K562 (cell line): ENCODE measurements around the gene VPS13D. TPM values are rescaled to one million over a fixed set of nuclear protein-coding genes. Genes with fewer than 3 reads are reported as not detected.

Experiments used
- ARNT ChIP-seq, 2 experiments: fragments of 450-650 bp; IDR thresholded peaks; 2 replicates each; pipeline ENCODE4 v1.6.1; 2016; ENCODE audit warnings: mild to moderate bottlenecking in 1 of 2
- ATF7 ChIP-seq: fragments of 450-650 bp; IDR thresholded peaks from 2 replicates; pipeline ENCODE4 v1.7.1; 2014; ENCODE audit warnings: mild to moderate bottlenecking, moderate library complexity
- BDP1 ChIP-seq: IDR thresholded peaks from 3 replicates; pipeline ENCODE4 v1.6.1; 2011; ENCODE audit not compliant: insufficient read length, insufficient read depth
- CUX1 ChIP-seq: fragments of 200-800 bp; sonication (Bioruptor generic); IDR thresholded peaks from 2 replicates; pipeline ENCODE4 v1.6.1; 2016; ENCODE audit warnings: missing genetic modification characterization, missing compliant biosample characterization
- DPF2 ChIP-seq: fragments of 450-650 bp; IDR thresholded peaks from 2 replicates; pipeline ENCODE4 v1.6.1; 2016
- ETV6 ChIP-seq, 3 experiments: fragments of 150-350 bp in 1 of 3; sonication (generic) in 1 of 3; formaldehyde crosslinking in 1 of 3; IDR thresholded peaks; 2 replicates each; pipeline versions ENCODE4 v1.6.1 to v1.8.0; 2014 to 2022; ENCODE audit warnings: borderline replicate concordance in 2 of 3, low read depth in 2 of 3, antibody characterized with exemption in 1 of 3, low read length in 1 of 3, mild to moderate bottlenecking in 1 of 3, missing genetic modification reagents in 1 of 3
- HLTF ChIP-seq: fragments of 450-650 bp; IDR thresholded peaks from 2 replicates; pipeline ENCODE4 v1.6.1; 2016
- HNRNPUL1 ChIP-seq: fragments of 200-400 bp; formaldehyde crosslinking; IDR thresholded peaks from 2 replicates; pipeline ENCODE4 v1.6.1; 2017; ENCODE audit warnings: low read length
- KLF10 ChIP-seq: fragments of 250-450 bp; sonication (Bioruptor Pico); IDR thresholded peaks from 2 replicates; pipeline ENCODE4 v1.6.1; 2021; ENCODE audit warnings: matching md5 sums
- NBN ChIP-seq: fragments of 450-650 bp; IDR thresholded peaks from 2 replicates; pipeline ENCODE4 v1.6.1; 2016; ENCODE audit warnings: low read depth, mild to moderate bottlenecking
- NCOA2 ChIP-seq, 2 experiments: fragments of 450-650 bp; IDR thresholded peaks; 2 replicates each; pipeline ENCODE4 v1.6.1; 2018; ENCODE audit warnings: mild to moderate bottlenecking in 2 of 2, moderate library complexity in 1 of 2; ENCODE audit not compliant: partially characterized antibody in 2 of 2
- RCOR1 ChIP-seq, 2 experiments: IDR thresholded peaks; 2 replicates each; pipeline ENCODE4 v1.6.1; 2012; ENCODE audit warnings: low read depth in 2 of 2, low read length in 2 of 2, borderline replicate concordance in 1 of 2, improper control_type of control experiment in 1 of 2
- SIN3A ChIP-seq, 2 experiments: fragments of 150-350 bp in 1 of 2; IDR thresholded peaks; 2 replicates each; pipeline ENCODE4 v1.6.1; 2011 to 2016; ENCODE audit warnings: borderline replicate concordance in 2 of 2, low read depth in 2 of 2, low read length in 2 of 2, mild to moderate bottlenecking in 2 of 2, moderate library complexity in 2 of 2; ENCODE audit not compliant: control insufficient read depth in 1 of 2
- TAF9B ChIP-seq: fragments of 450-650 bp; IDR thresholded peaks from 2 replicates; pipeline ENCODE4 v1.6.1; 2018; ENCODE audit warnings: mild to moderate bottlenecking; ENCODE audit not compliant: partially characterized antibody
- TARDBP ChIP-seq: fragments of 450-650 bp; IDR thresholded peaks from 2 replicates; pipeline ENCODE4 v1.6.1; 2016
- polyA plus RNA-seq, 8 experiments: library from polyadenylated mRNA; depleted of rRNA in 4 of 8; stranded (reverse) in 5 of 8; unstranded in 3 of 8; fragments of >200 nt; fragmentation: Nextera tagmentation in 2 of 8; fragmentation: Illumina TruSeq in 1 of 8; extraction: Ambion mirVana in 2 of 8; extraction: Trizol in 1 of 8; gene quantifications; 2 replicates each; pipeline versions ENCODE4 v1.2.1 to v1.2.3, GENCODE V29; 2011 to 2014; ENCODE audit warnings: inconsistent platforms in 1 of 8, missing spikeins in 1 of 8
- total RNA-seq, 7 experiments: library from RNA; depleted of rRNA in 6 of 7; stranded (reverse); fragments of >200 nt in 6 of 7; fragmentation: Illumina TruSeq in 2 of 7; extraction: Trizol in 2 of 7; gene quantifications; 2 replicates each; pipeline versions ENCODE4 v1.2.1 to v1.2.3, GENCODE V29; 2011 to 2021; ENCODE audit warnings: low replicate concordance in 1 of 7
- TF ChIP-seq, protein P1 (sequence below): fragments of 450-650 bp; IDR thresholded peaks from 2 replicates; pipeline ENCODE4 v1.6.1; 2016; ENCODE audit warnings: missing biosample characterization, missing genetic modification characterization
- TF ChIP-seq, protein P2 (sequence below): fragments of 450-650 bp; IDR thresholded peaks from one replicate; pipeline ENCODE4 v1.6.1; 2018; ENCODE audit warnings: mild to moderate bottlenecking, moderate library complexity; ENCODE audit not compliant: partially characterized antibody

Gene VPS13D
- total and polyA plus RNA-seq, 9 of the 15 experiments (the other 6 are each of a cell fraction or from before 2014, with no cell fraction given) = 6.1 to 51.5 (median 38.5) TPM

DNA sequence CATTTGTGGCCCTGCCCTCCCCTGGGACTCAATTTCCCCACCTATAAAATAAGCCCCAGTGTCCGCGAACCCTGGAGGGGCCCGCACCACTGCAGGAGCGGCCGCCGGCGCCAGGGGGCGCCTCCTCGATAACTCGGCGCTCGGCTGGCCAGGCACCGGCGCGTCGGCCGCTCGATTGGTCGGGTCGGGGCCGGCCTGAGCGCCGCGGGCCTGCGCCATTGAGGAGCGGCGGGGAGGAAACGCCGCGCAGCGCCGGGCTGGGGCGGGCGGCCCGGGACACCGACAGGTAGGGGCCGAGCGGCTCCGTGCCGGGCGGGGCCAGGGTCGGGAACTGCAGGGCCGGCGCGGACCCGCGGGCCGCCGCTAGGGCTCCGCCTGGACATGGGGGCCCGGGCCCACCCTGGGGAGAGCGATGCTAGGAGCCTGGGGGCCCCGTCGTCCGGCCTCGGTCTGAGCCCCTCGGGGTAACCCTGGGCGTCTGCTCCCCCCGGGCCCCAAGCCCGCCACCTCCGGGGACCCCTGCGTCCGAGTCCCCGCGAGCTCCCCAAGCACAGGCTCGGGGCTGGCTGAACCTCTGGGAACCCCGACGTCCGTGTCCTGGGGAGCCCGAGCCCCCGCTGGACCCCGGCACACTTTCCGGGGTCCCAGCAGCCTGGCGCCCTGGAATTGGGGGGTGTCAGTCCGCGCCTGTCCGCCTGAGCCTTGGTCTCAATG, at the start of gene VPS13D (continued):
- TF ChIP-seq ARNT (IDR thresholded peaks at IDR 0.05) (no peak), TAF9B (no peak), NBN (no peak), RCOR1 (IDR thresholded peaks at IDR 0.05; ENCODE audit: borderline replicate concordance in 1 of 2, low read depth in 2 of 2, low read length in 2 of 2) (peak in 1 of 2 experiments; percentile 70; a peak in 1 of 4 replicates), ETV6 (IDR thresholded peaks at IDR 0.05; ENCODE audit: borderline replicate concordance in 1 of 2, low read depth in 2 of 2, low read length in 1 of 2) (no peak), ETV6 (CRISPR knock-in tag; IDR thresholded peaks at IDR 0.05; ENCODE audit: borderline replicate concordance) (no peak), BDP1 (no peak), HLTF (no peak; the same call in 1 of the 2 replicates), SIN3A (IDR thresholded peaks at IDR 0.05; ENCODE audit: borderline replicate concordance in 2 of 2, control insufficient read depth in 1 of 2, low read depth in 2 of 2, low read length in 2 of 2) (peak; percentile 53 to 69; a peak in 2 of 4 replicates), CUX1 (CRISPR knock-in tag) (no peak), KLF10 (CRISPR knock-in tag) (no peak), NCOA2 (IDR thresholded peaks at IDR 0.05; ENCODE audit: partially characterized antibody in 2 of 2) (no peak), TARDBP (peak; percentile 43; the same call in 1 of the 2 replicates), DPF2 (no peak), HNRNPUL1 (no peak), ATF7 (peak; percentile 66)
- TF ChIP-seq, protein P1, sequence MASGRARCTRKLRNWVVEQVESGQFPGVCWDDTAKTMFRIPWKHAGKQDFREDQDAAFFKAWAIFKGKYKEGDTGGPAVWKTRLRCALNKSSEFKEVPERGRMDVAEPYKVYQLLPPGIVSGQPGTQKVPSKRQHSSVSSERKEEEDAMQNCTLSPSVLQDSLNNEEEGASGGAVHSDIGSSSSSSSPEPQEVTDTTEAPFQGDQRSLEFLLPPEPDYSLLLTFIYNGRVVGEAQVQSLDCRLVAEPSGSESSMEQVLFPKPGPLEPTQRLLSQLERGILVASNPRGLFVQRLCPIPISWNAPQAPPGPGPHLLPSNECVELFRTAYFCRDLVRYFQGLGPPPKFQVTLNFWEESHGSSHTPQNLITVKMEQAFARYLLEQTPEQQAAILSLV (tag) = no peak
- TF ChIP-seq, protein P2, sequence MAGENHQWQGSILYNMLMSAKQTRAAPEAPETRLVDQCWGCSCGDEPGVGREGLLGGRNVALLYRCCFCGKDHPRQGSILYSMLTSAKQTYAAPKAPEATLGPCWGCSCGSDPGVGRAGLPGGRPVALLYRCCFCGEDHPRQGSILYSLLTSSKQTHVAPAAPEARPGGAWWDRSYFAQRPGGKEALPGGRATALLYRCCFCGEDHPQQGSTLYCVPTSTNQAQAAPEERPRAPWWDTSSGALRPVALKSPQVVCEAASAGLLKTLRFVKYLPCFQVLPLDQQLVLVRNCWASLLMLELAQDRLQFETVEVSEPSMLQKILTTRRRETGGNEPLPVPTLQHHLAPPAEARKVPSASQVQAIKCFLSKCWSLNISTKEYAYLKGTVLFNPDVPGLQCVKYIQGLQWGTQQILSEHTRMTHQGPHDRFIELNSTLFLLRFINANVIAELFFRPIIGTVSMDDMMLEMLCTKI = no peak
